ENCODE results near the gene MPZL1. TPM values are rescaled to one million over a fixed set of nuclear protein-coding genes. Genes with fewer than 3 reads are reported as not detected.

The MPZL1 gene
- total RNA-seq, 2 experiments from 2014 or later = 48.9 to 61.9 TPM

DNA sequence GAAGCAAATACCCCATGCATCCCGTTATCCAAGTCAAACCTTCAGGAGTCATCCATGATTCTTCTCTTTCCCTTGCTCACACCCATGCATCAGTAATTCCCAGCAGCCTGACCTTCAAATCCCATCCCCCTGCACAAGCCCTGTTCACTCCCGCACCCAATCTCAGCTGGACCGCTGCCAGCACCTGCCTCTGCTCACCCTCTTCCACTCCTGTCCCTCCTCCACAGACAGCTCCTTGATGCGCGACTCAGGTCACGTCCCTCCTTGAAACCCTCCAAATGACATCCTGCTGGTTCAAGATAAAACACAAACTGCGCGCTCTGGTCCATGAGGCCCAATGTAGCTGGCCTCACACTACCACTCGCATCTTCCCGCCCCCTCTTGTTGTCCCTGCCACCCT lies 43.4 kb upstream of the MPZL1 start:
- H3K27ac ChIP-seq (ENCODE audit: low read depth, low read length, poor library complexity, severe bottlenecking) = no peak overlapping the region
- H2AFZ ChIP-seq (ENCODE audit: low read length) = no peak overlapping the region
- no peak for DNase-seq (ENCODE audit: low spot score)
- no peak overlapping the region for H3K4me3 ChIP-seq (ENCODE audit: low read depth, low read length, poor library complexity, severe bottlenecking)
- CTCF ChIA-PET (ENCODE audit: unreplicated experiment) = no interaction called here
- H3K4me2 ChIP-seq (ENCODE audit: low read length) = no peak overlapping the region
- peaks cover 4% of the 10 kb centered on the region; the same call in 1 of the 2 replicates for H4K20me1 ChIP-seq (ENCODE audit: insufficient read depth, low read length)
- H3K9me3 ChIP-seq (ENCODE audit: low read length) = no peaks in the 10 kb centered on the region
- no TSS peak for BruUV-seq (replicated peaks)
- peaks cover 99% of the 10 kb centered on the region for H3K36me3 ChIP-seq (ENCODE audit: insufficient read depth, low read length)
- POLR2A ChIA-PET = interaction anchor here (0.7 to 1.2 kb wide), 3 partner anchors 11 to 26 kb away, joined by 3 to 8 read pairs (median 3); no protein-coding TSS in a partner anchor
- intact Hi-C loops (cut with micrococcal nuclease; ENCODE audit: unreplicated experiment) = no loop called here
- H3K9me2 ChIP-seq (ENCODE audit: insufficient read depth, low read length) = no peaks in the 10 kb centered on the region
- TF ChIP-seq, protein P1, sequence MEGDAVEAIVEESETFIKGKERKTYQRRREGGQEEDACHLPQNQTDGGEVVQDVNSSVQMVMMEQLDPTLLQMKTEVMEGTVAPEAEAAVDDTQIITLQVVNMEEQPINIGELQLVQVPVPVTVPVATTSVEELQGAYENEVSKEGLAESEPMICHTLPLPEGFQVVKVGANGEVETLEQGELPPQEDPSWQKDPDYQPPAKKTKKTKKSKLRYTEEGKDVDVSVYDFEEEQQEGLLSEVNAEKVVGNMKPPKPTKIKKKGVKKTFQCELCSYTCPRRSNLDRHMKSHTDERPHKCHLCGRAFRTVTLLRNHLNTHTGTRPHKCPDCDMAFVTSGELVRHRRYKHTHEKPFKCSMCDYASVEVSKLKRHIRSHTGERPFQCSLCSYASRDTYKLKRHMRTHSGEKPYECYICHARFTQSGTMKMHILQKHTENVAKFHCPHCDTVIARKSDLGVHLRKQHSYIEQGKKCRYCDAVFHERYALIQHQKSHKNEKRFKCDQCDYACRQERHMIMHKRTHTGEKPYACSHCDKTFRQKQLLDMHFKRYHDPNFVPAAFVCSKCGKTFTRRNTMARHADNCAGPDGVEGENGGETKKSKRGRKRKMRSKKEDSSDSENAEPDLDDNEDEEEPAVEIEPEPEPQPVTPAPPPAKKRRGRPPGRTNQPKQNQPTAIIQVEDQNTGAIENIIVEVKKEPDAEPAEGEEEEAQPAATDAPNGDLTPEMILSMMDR (conservative IDR thresholded peaks at IDR 0.05; ENCODE audit: low read length) = no peak
- TF ChIP-seq EZH2phosphoT487 (IDR thresholded peaks at IDR 0.05; ENCODE audit: borderline replicate concordance, low read depth, low read length) = no peak
- peaks cover 59% of the 10 kb centered on the region for H3K79me2 ChIP-seq (ENCODE audit: insufficient read depth, low read depth, low read length)
- peaks cover 63% of the 10 kb centered on the region for H3K4me1 ChIP-seq (ENCODE audit: insufficient read depth, low read length, poor library complexity, severe bottlenecking)

DNA sequence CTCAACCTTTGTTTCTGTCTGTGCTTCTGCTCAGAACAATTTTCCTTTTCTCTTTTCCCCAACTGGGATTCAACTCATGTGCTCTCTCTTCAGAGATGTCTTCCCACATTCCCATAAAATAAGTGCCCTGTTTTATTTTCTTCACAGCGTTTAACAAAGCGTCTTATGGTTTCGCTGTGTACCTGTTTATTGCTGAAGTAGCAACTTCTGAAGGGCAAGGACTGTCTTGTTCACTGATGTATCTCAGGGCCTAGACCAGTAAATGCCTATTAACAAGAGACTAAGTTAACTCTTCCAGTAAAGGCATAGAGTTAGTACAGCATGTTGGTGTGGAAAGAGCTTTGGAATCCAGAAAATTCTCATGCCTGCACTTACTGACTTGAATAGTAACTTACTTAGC lies 42.9 kb upstream of the MPZL1 start:
- Histone ChIP-seq H3K79me2 (ENCODE audit: insufficient read depth, low read depth, low read length) (peaks cover 55% of the 10 kb centered on the region), H3K36me3 (ENCODE audit: insufficient read depth, low read length) (peaks cover 99% of the 10 kb centered on the region), H3K4me2 (ENCODE audit: low read length) (no peak overlapping the region), H3K4me1 (ENCODE audit: insufficient read depth, low read length, poor library complexity, severe bottlenecking) (peaks cover 63% of the 10 kb centered on the region), H4K20me1 (ENCODE audit: insufficient read depth, low read length) (peaks cover 4% of the 10 kb centered on the region; the same call in 1 of the 2 replicates), H3K9me3 (ENCODE audit: low read length) (no peaks in the 10 kb centered on the region), H2AFZ (ENCODE audit: low read length) (no peak overlapping the region), H3K9me2 (ENCODE audit: insufficient read depth, low read length) (no peaks in the 10 kb centered on the region), H3K27ac (ENCODE audit: low read depth, low read length, poor library complexity, severe bottlenecking) (no peak overlapping the region), H3K4me3 (ENCODE audit: low read depth, low read length, poor library complexity, severe bottlenecking) (no peak overlapping the region)
- intact Hi-C loops (cut with micrococcal nuclease; ENCODE audit: unreplicated experiment) = no loop called here
- TF ChIP-seq, protein P1 (conservative IDR thresholded peaks at IDR 0.05; ENCODE audit: low read length) = no peak
- no peak for TF ChIP-seq EZH2phosphoT487 (IDR thresholded peaks at IDR 0.05; ENCODE audit: borderline replicate concordance, low read depth, low read length)
- ChIA-PET CTCF (ENCODE audit: unreplicated experiment) (no interaction called here), POLR2A (interaction anchor here (0.7 kb wide), 1 partner anchor 25 kb away, joined by 8 read pairs; no protein-coding TSS in a partner anchor)
- no TSS peak for BruUV-seq (replicated peaks)
- DNase-seq (ENCODE audit: low spot score) = no peak

DNA sequence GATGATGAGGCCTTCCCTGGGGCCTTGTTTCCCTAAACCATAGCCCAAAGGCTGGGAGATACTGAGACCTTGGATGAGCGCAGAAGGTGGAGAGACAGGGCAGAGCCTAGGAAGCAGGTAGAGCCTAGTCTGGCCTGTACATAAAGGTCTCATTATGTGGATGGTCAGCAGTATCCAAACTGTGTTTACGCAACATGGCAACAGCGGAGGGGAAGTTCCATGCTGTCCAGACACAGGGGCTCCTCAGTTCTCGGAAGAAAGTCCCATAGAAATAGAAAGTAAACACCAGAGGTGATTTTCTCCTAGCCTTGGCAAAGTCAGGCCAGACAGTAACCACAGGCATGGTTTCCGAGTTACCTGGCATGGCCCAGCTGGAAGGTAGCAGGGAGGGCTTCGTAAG lies 42.1 kb upstream of the MPZL1 start:
- peaks cover 99% of the 10 kb centered on the region for H3K36me3 ChIP-seq (ENCODE audit: insufficient read depth, low read length)
- H3K9me3 ChIP-seq (ENCODE audit: low read length) = no peaks in the 10 kb centered on the region
- H3K4me2 ChIP-seq (ENCODE audit: low read length) = no peak overlapping the region
- no peak for DNase-seq (ENCODE audit: low spot score)
- peaks cover 46% of the 10 kb centered on the region for H3K79me2 ChIP-seq (ENCODE audit: insufficient read depth, low read depth, low read length)
- H3K27ac ChIP-seq (ENCODE audit: low read depth, low read length, poor library complexity, severe bottlenecking) = no peak overlapping the region
- no peak overlapping the region for H3K4me3 ChIP-seq (ENCODE audit: low read depth, low read length, poor library complexity, severe bottlenecking)
- TF ChIP-seq EZH2phosphoT487 (IDR thresholded peaks at IDR 0.05; ENCODE audit: borderline replicate concordance, low read depth, low read length) = no peak
- TF ChIP-seq, protein P1 (conservative IDR thresholded peaks at IDR 0.05; ENCODE audit: low read length) = no peak
- no peak overlapping the region for H2AFZ ChIP-seq (ENCODE audit: low read length)
- BruUV-seq (replicated peaks) = no TSS peak
- CTCF ChIA-PET (ENCODE audit: unreplicated experiment) = no interaction called here
- peaks cover 4% of the 10 kb centered on the region; the same call in 1 of the 2 replicates for H4K20me1 ChIP-seq (ENCODE audit: insufficient read depth, low read length)
- H3K9me2 ChIP-seq (ENCODE audit: insufficient read depth, low read length) = no peaks in the 10 kb centered on the region
- intact Hi-C loops (cut with micrococcal nuclease; ENCODE audit: unreplicated experiment) = no loop called here
- POLR2A ChIA-PET = interaction anchor here (1.5 kb wide), 1 partner anchor 11 kb away, joined by 5 read pairs; no protein-coding TSS in a partner anchor
- H3K4me1 ChIP-seq (ENCODE audit: insufficient read depth, low read length, poor library complexity, severe bottlenecking) = peaks cover 60% of the 10 kb centered on the region
